Measurements from ENCODE around the gene MAP4K2.
"Not testable (repeated sequence)": the region's sequence is repeated elsewhere in the genome, so short reads cannot be mapped to it uniquely, and the experiment has no call there.

The MAP4K2 gene

GRCh38 chr11:64838600-64839334 lies 35.8 kb upstream of the MAP4K2 start:
- DNase-seq = no peak

- no peak for DNase-seq
Measured at GRCh38 chr11:64837887-64838351, 34.9 kb upstream of the MAP4K2 start.

GRCh38 chr11:64836448-64837072 lies 33.5 kb upstream of the MAP4K2 start:
- DNase-seq = no peak

- DNase-seq = no peak
Measured at GRCh38 chr11:64835616-64836447, 32.8 kb upstream of the MAP4K2 start.

GRCh38 chr11:64834723-64835615 lies 32.0 kb upstream of the MAP4K2 start:
- no peak for DNase-seq

- DNase-seq = no peak
Measured at GRCh38 chr11:64834031-64834722, 31.2 kb upstream of the MAP4K2 start.

- DNase-seq = no peak
Measured at GRCh38 chr11:64833509-64833908, 30.5 kb upstream of the MAP4K2 start.

- no peak for DNase-seq
Measured at GRCh38 chr11:64833198-64833502, 30.1 kb upstream of the MAP4K2 start.

- DNase-seq = no peak
Measured at GRCh38 chr11:64832467-64833197, 29.6 kb upstream of the MAP4K2 start.

- no peak for DNase-seq
Measured at GRCh38 chr11:64831411-64831891, 28.4 kb upstream of the MAP4K2 start.

- no peak for DNase-seq
Measured at GRCh38 chr11:64829536-64830251, 26.7 kb upstream of the MAP4K2 start.

- no peak for DNase-seq
Measured at GRCh38 chr11:64827451-64827839, 24.4 kb upstream of the MAP4K2 start.

GRCh38 chr11:64826578-64827450 lies 23.8 kb upstream of the MAP4K2 start:
- DNase-seq = no peak

GRCh38 chr11:64826062-64826461 lies 23.0 kb upstream of the MAP4K2 start:
- DNase-seq = no peak

- no peak for DNase-seq
Measured at GRCh38 chr11:64823568-64824119, 20.6 kb upstream of the MAP4K2 start.

GRCh38 chr11:64817476-64817875 lies 14.5 kb upstream of the MAP4K2 start:
- no peak for DNase-seq

- DNase-seq = not testable (repeated sequence)
Measured at GRCh38 chr11:64815433-64815832, 12.4 kb upstream of the MAP4K2 start.

- DNase-seq = no peak
Measured at GRCh38 chr11:64814712-64815187, 11.7 kb upstream of the MAP4K2 start.

GRCh38 chr11:64813826-64814225 lies 10.8 kb upstream of the MAP4K2 start:
- no peak for DNase-seq

Measured in KG1 (cell line).